ENCODE results near the gene COPS8.

Gene COPS8

GRCh38 chr2:237085248-237086221 is at the start of gene COPS8:
Gene COPS8 (plus strand): TSS chr2:237085889. CDS start chr2:237085965, 76 bp downstream.
- DNase-seq = peak; percentile 61 to 98 (median 91)

- DNase-seq = no peak
Measured at GRCh38 chr2:237039301-237040031, 46.2 kb upstream of the COPS8 start.

- DNase-seq = no peak
Measured at GRCh38 chr2:237041231-237041630, 44.5 kb upstream of the COPS8 start.

GRCh38 chr2:237042101-237042500 is 43.6 kb upstream of the COPS8 start:
- no peak for DNase-seq

GRCh38 chr2:237043866-237044265 is 41.8 kb upstream of the COPS8 start:
- DNase-seq = no peak

- no peak for DNase-seq
Measured at GRCh38 chr2:237044281-237044680, 41.4 kb upstream of the COPS8 start.

- no peak for DNase-seq
Measured at GRCh38 chr2:237045449-237045848, 40.2 kb upstream of the COPS8 start.

GRCh38 chr2:237048595-237048994 is 37.1 kb upstream of the COPS8 start:
- no peak for DNase-seq

- no peak for DNase-seq
Measured at GRCh38 chr2:237051861-237052260, 33.8 kb upstream of the COPS8 start.

- no peak for DNase-seq
Measured at GRCh38 chr2:237053066-237053465, 32.6 kb upstream of the COPS8 start.

GRCh38 chr2:237055386-237056100 is 30.1 kb upstream of the COPS8 start:
- DNase-seq = no peak

GRCh38 chr2:237056287-237056875 is 29.3 kb upstream of the COPS8 start:
- DNase-seq = no peak

- DNase-seq = no peak
Measured at GRCh38 chr2:237057107-237057506, 28.6 kb upstream of the COPS8 start.

GRCh38 chr2:237057893-237058300 is 27.8 kb upstream of the COPS8 start:
- no peak for DNase-seq

- no peak for DNase-seq
Measured at GRCh38 chr2:237058423-237058822, 27.3 kb upstream of the COPS8 start.

GRCh38 chr2:237059155-237059875 is 26.4 kb upstream of the COPS8 start:
- DNase-seq = no peak

GRCh38 chr2:237060534-237061312 is 25.0 kb upstream of the COPS8 start:
- peak in 30 of 51 donors; percentile 1 to 62 (median 30) for DNase-seq

- DNase-seq = no peak
Measured at GRCh38 chr2:237061356-237061755, 24.3 kb upstream of the COPS8 start.

- no peak for DNase-seq
Measured at GRCh38 chr2:237062585-237062984, 23.1 kb upstream of the COPS8 start.

Data from hypothalamus (tissue), 51 donors.